Fibroblast of pulmonary artery (primary cell): ENCODE results near the gene SART3.

Source experiments
- DNase-seq: peaks from one replicate; pipeline ENCODE4 v3.0.0-alpha.2; 2010; ENCODE audit warnings: low read depth
- H3K4me3 ChIP-seq: replicated peaks from 2 replicates; pipeline ENCODE4 v1.5.1; 2011; ENCODE audit warnings: low read depth, mild to moderate bottlenecking, control low read depth, low read length, moderate library complexity
- CTCF ChIP-seq: IDR thresholded peaks from 2 replicates; pipeline ENCODE4 v1.5.1; 2011; ENCODE audit warnings: mild to moderate bottlenecking, control low read depth, low read length, inconsistent platforms; ENCODE audit errors: missing control alignments

SART3 gene

GRCh38 chr12:108517288-108518100 is 43.5 kb downstream of the SART3 start:
- TF ChIP-seq CTCF = no peak
- no peak overlapping the region for H3K4me3 ChIP-seq
- no peak for DNase-seq

- H3K4me3 ChIP-seq = no peak overlapping the region
- peak; percentile 8 for DNase-seq
- TF ChIP-seq CTCF = no peak
These were observed 44.3 kb downstream of the SART3 start for GRCh38 chr12:108516511-108517275.

- DNase-seq = no peak
- peak overlapping the region; percentile 89 for H3K4me3 ChIP-seq
- no peak for TF ChIP-seq CTCF
These were observed 45.1 kb downstream of the SART3 start for GRCh38 chr12:108515916-108516315.

- peak within 1 kb of the TSS; percentile 89 for H3K4me3 ChIP-seq
- no peak for TF ChIP-seq CTCF
These were observed 45.8 kb downstream of the SART3 start, which contains the start of gene FICD for GRCh38 chr12:108514973-108515814. TSS of gene FICD (plus strand) at chr12:108515277. CDS start at chr12:108516973, 1,696 bp downstream.

GRCh38 chr12:108514468-108514972 is 46.5 kb downstream of the SART3 start:
- H3K4me3 ChIP-seq = peak overlapping the region; percentile 89
- no peak for DNase-seq
- no peak for TF ChIP-seq CTCF

More at GRCh38 chr12:108514973-108515814, 45.8 kb downstream of the SART3 start, which contains the start of gene FICD:
- peak; percentile 97 for DNase-seq
